Endothelial cell of umbilical vein (primary cell): Measurements from ENCODE around the gene KIAA0753. TPM values are rescaled to one million over a fixed set of nuclear protein-coding genes. Genes with fewer than 3 reads are reported as not detected.

Experiments used
- BruUV-seq: library from RNA; stranded (reverse); fragments of 400-500 nt; replicated peaks from 2 replicates; lab custom pipeline; 2021; lab: Mats Ljungman, UMichigan
- CTCF ChIA-PET: fragments of 300-600, 350-600 bp; sonication (Branson Sonifier 250); formaldehyde crosslinking; loops from one replicate; lab custom pipeline; 2021; ENCODE audit warnings: antibody characterized with exemption, inconsistent platforms; lab: Charles Lee
- POLR2A ChIA-PET: fragments of 300-600, 350-600 bp; sonication (Branson Sonifier 250); formaldehyde crosslinking; loops from one replicate; lab custom pipeline; 2021; ENCODE audit warnings: antibody characterized with exemption, inconsistent platforms; lab: Charles Lee
- DNase-seq: peaks from one replicate; pipeline ENCODE4 v3.0.0-alpha.2; 2011; ENCODE audit warnings: low read depth, low spot score
- FAIRE-seq: peaks from 2 replicates; lab custom pipeline; 2011; peaks lifted over from hg19 to GRCh38; lab: Jason Lieb, UNC
- H2AFZ ChIP-seq: 2 replicates; pipeline ENCODE4 v1.6.0; 2012; ENCODE audit warnings: low read depth, low read length, control low read depth, inconsistent platforms
- H3K27ac ChIP-seq: 2 replicates; pipeline ENCODE4 v1.5.1; 2011; ENCODE audit warnings: low read depth, mild to moderate bottlenecking, control low read depth, low read length, moderate library complexity; ENCODE audit not compliant: insufficient read depth
- H3K27me3 ChIP-seq, 2 experiments: 2 replicates each; pipeline versions ENCODE4 v1.6.0 to v1.6.1; 2011; ENCODE audit warnings: low read length in 2 of 2, mixed read lengths in 1 of 2; ENCODE audit not compliant: control insufficient read depth in 2 of 2, insufficient read depth in 2 of 2
- H3K36me3 ChIP-seq, 2 experiments: 2 replicates in 1 of 2; 3 replicates in 1 of 2; pipeline ENCODE4 v1.5.1; 2011; ENCODE audit warnings: low read length in 2 of 2, mild to moderate bottlenecking in 1 of 2, moderate library complexity in 1 of 2; ENCODE audit not compliant: control insufficient read depth in 2 of 2, insufficient read depth in 2 of 2; ENCODE audit errors: extremely low read depth in 1 of 2
- H3K4me1 ChIP-seq: 3 replicates; pipeline ENCODE4 v1.5.1; 2011; ENCODE audit warnings: mild to moderate bottlenecking, low read length; ENCODE audit not compliant: control insufficient read depth, insufficient read depth; ENCODE audit errors: extremely low read depth
- H3K4me2 ChIP-seq: 2 replicates; pipeline ENCODE4 v1.6.1; 2011; ENCODE audit warnings: low read length, control low read depth, mixed read lengths; ENCODE audit not compliant: insufficient read depth
- H3K4me3 ChIP-seq, 3 experiments: fragments of 200-600 bp in 1 of 3; sonication (generic), shearing (Covaris generic) in 1 of 3; replicated peaks in 1 of 3; 2 replicates each; pipeline ENCODE4 v1.5.1; 2011 to 2016; ENCODE audit warnings: control low read depth in 3 of 3, low read length in 3 of 3, mild to moderate bottlenecking in 2 of 3, inconsistent platforms in 1 of 3, low read depth in 1 of 3, moderate library complexity in 1 of 3; ENCODE audit not compliant: insufficient read depth in 1 of 3
- H3K79me2 ChIP-seq: 2 replicates; pipeline ENCODE4 v1.6.0; 2012; ENCODE audit warnings: low read length, inconsistent platforms; ENCODE audit not compliant: control insufficient read depth, insufficient read depth
- H3K9ac ChIP-seq: replicated peaks from 2 replicates; pipeline ENCODE3; 2011; ENCODE audit warnings: low read length, control low read depth; ENCODE audit not compliant: insufficient read depth; ENCODE audit errors: extremely low read depth
- H3K9me1 ChIP-seq: replicated peaks from 3 replicates; pipeline ENCODE4 v1.6.0; 2011; ENCODE audit warnings: mild to moderate bottlenecking, low read length; ENCODE audit not compliant: control insufficient read depth, insufficient read depth; ENCODE audit errors: extremely low read depth
- H3K9me3 ChIP-seq: replicated peaks from 2 replicates; pipeline ENCODE4 v1.5.1; 2012; ENCODE audit warnings: low read length, inconsistent platforms; ENCODE audit not compliant: control insufficient read depth, insufficient read depth
- H4K20me1 ChIP-seq: replicated peaks from 2 replicates; pipeline ENCODE3; 2011; ENCODE audit warnings: mild to moderate bottlenecking, low read length; ENCODE audit not compliant: control insufficient read depth, insufficient read depth; ENCODE audit errors: extremely low read depth
- CTCF ChIP-seq, 2 donors: IDR thresholded peaks; 1 replicate in 1 of 2; 2 replicates in 1 of 2; pipeline ENCODE4 v1.5.1; 2011; ENCODE audit warnings: low read length in 2 of 2, mild to moderate bottlenecking in 2 of 2, moderate library complexity in 2 of 2, control low read depth in 1 of 2, inconsistent platforms in 1 of 2, low read depth in 1 of 2; ENCODE audit not compliant: insufficient read depth in 1 of 2; ENCODE audit errors: extremely low read depth in 1 of 2
- EZH2 ChIP-seq: IDR thresholded peaks from 2 replicates; pipeline ENCODE4 v1.6.1; 2012; ENCODE audit warnings: borderline replicate concordance, low read depth, mild to moderate bottlenecking, moderate library complexity, low read length, inconsistent platforms; ENCODE audit not compliant: severe bottlenecking
- FOS ChIP-seq: IDR thresholded peaks from 2 replicates; pipeline ENCODE4 v1.6.1; 2011; ENCODE audit warnings: mild to moderate bottlenecking, low read length, moderate library complexity, borderline replicate concordance; ENCODE audit not compliant: insufficient read depth
- GATA2 ChIP-seq: IDR thresholded peaks from 2 replicates; pipeline ENCODE4 v1.7.0; 2011; ENCODE audit warnings: low read depth, mild to moderate bottlenecking, moderate library complexity, mixed read lengths, low read length; ENCODE audit not compliant: insufficient read length, insufficient read depth
- JUN ChIP-seq: IDR thresholded peaks from 2 replicates; pipeline ENCODE4 v1.6.1; 2011; ENCODE audit warnings: borderline replicate concordance, low read depth; ENCODE audit not compliant: insufficient read length, insufficient read depth
- MAX ChIP-seq: IDR thresholded peaks from 2 replicates; pipeline ENCODE4 v1.6.1; 2011; ENCODE audit not compliant: insufficient read depth, insufficient read length
- MYC ChIP-seq: IDR thresholded peaks from one replicate; pipeline ENCODE4 v1.6.1; 2011; ENCODE audit warnings: mild to moderate bottlenecking, low read depth, low read length
- POLR2A ChIP-seq: IDR thresholded peaks from 2 replicates; pipeline ENCODE4 v1.6.1; 2012; ENCODE audit warnings: low read depth, mild to moderate bottlenecking, control low read depth, low read length
- POLR2AphosphoS5 ChIP-seq: IDR thresholded peaks from 2 replicates; pipeline ENCODE4 v1.6.1; 2012; ENCODE audit warnings: low read depth, mild to moderate bottlenecking, control low read depth, low read length, moderate library complexity; ENCODE audit not compliant: insufficient read depth
- dilution Hi-C: fragments of 300-500 bp; cut with MboI; formaldehyde crosslinking; loops from one replicate; pipeline ENCODE4 v1.15.0; 2019; ENCODE audit warnings: low sequenced_read_pairs; ENCODE audit not compliant: extremely low pct_ligation_motif_present
- intact Hi-C: fragments of 100-400 bp; cut with micrococcal nuclease; formaldehyde crosslinking; loops from one replicate; pipeline ENCODE4 v1.10.0; 2022
- polyA plus RNA-seq, 4 experiments: library from polyadenylated mRNA; depleted of rRNA in 3 of 4; stranded (reverse) in 3 of 4; unstranded in 1 of 4; fragments of >200 nt; gene quantifications; 2 replicates each; pipeline versions ENCODE4 v1.2.1 to v1.2.3, GENCODE V29; 2011 to 2012; ENCODE audit warnings: missing spikeins in 1 of 4
- total RNA-seq: library from RNA; stranded (reverse); gene quantifications from 2 replicates; pipeline ENCODE4 v1.2.3, GENCODE V29; 2021

KIAA0753 gene
- total and polyA plus RNA-seq, 2 donors (not counting 3 experiments of a cell fraction or from before 2014, with no cell fraction given) = 5.3 to 23.9 TPM

- Histone ChIP-seq H3K9me3 (no peaks in the 10 kb centered on the region), H3K27me3 (no peaks in the 10 kb centered on the region), H2AFZ (no peak overlapping the region), H3K4me2 (no peak overlapping the region), H4K20me1 (no peaks in the 10 kb centered on the region), H3K9ac (no peak overlapping the region), H3K4me3 (no peak overlapping the region), H3K36me3 (peaks cover 3 to 12% of the 10 kb centered on the region in 2 experiments), H3K27ac (no peak overlapping the region), H3K4me1 (peaks cover 2% of the 10 kb centered on the region), H3K79me2 (peaks cover 2% of the 10 kb centered on the region), H3K9me1 (no peaks in the 10 kb centered on the region)
- TF ChIP-seq MAX (no peak), FOS (no peak), POLR2AphosphoS5 (no peak), EZH2 (no peak), POLR2A (no peak), GATA2 (no peak), JUN (no peak), CTCF (IDR thresholded peaks at IDR 0.05; ENCODE audit: extremely low read depth in 1 of 2, insufficient read depth in 1 of 2, low read depth in 1 of 2, low read length in 2 of 2) (no peak), MYC (no peak)
- intact Hi-C loops (no loop called here), dilution Hi-C loops (no loop called here)
- POLR2A ChIA-PET = no interaction called here
- BruUV-seq = no TSS peak
- CTCF ChIA-PET = no interaction called here
- no peak for DNase-seq
- no peak for FAIRE-seq
Observed at GRCh38 chr17:6632530-6632929, 8.0 kb downstream of the KIAA0753 start.
